GM06990 (cell line): ENCODE data around the gene GRIP1.

ENCODE experiments used
- DNase-seq: peaks from one replicate; pipeline ENCODE4 v3.0.0-alpha.2; 2011; ENCODE audit not compliant: insufficient read length; ENCODE audit errors: extremely low read depth
- H3K27me3 ChIP-seq: replicated peaks from 2 replicates; pipeline ENCODE4 v1.6.0; 2011; ENCODE audit warnings: low read length; ENCODE audit not compliant: control insufficient read depth, insufficient read depth
- H3K36me3 ChIP-seq: 2 replicates; pipeline ENCODE4 v1.5.1; 2011; ENCODE audit warnings: low read length; ENCODE audit not compliant: control insufficient read depth, insufficient read depth
- H3K4me3 ChIP-seq: replicated peaks from 2 replicates; pipeline ENCODE4 v1.5.1; 2011; ENCODE audit warnings: low read depth, mild to moderate bottlenecking, control low read depth, low read length
- TF ChIP-seq, protein P1 (sequence below): IDR thresholded peaks from 2 replicates; pipeline ENCODE4 v1.5.1; 2011; ENCODE audit warnings: low read length, control low read depth, mild to moderate bottlenecking, inconsistent platforms; ENCODE audit not compliant: insufficient read depth, poor library complexity, severe bottlenecking

The GRIP1 gene

DNA sequence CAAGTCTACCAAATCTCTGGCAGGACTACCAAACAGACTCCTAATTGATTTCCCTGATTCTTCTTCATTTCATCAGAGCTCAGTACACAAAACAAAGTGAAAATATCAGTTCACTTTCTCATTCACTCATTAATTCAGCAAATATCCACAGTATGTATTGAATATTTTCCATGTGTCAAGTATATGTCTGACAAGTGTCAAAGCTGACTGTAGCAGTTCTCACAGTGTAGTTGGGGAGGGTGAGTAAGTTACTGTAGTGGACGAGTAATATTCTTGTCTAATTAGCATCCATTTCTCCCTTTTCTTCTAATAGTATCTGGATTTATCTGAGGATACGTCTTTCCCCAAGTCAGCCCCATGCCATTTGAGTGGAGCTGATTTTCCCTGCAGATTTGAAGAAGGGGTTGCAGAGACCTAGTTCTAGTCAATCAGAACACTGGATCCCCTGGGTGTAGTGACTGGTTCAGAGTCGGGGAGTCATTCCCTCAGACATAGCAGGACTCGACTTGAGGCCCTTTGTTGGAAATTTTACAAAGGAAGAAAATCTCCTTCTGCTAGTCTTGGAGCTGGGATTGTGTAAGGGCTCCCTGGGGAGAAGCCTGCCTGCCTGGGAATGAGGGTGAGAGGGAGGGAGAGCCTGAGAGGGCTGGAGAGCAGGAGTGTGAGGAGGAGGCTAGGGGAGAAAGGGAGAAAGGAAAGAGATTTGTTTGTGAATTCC, 51.4 kb downstream of the GRIP1 start:
- H3K4me3 ChIP-seq, result no peak overlapping the region
- no peak for DNase-seq
- no peaks in the 10 kb centered on the region for H3K36me3 ChIP-seq
- TF ChIP-seq, protein P1, sequence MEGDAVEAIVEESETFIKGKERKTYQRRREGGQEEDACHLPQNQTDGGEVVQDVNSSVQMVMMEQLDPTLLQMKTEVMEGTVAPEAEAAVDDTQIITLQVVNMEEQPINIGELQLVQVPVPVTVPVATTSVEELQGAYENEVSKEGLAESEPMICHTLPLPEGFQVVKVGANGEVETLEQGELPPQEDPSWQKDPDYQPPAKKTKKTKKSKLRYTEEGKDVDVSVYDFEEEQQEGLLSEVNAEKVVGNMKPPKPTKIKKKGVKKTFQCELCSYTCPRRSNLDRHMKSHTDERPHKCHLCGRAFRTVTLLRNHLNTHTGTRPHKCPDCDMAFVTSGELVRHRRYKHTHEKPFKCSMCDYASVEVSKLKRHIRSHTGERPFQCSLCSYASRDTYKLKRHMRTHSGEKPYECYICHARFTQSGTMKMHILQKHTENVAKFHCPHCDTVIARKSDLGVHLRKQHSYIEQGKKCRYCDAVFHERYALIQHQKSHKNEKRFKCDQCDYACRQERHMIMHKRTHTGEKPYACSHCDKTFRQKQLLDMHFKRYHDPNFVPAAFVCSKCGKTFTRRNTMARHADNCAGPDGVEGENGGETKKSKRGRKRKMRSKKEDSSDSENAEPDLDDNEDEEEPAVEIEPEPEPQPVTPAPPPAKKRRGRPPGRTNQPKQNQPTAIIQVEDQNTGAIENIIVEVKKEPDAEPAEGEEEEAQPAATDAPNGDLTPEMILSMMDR, result no peak
- no peaks in the 10 kb centered on the region for H3K27me3 ChIP-seq

DNA sequence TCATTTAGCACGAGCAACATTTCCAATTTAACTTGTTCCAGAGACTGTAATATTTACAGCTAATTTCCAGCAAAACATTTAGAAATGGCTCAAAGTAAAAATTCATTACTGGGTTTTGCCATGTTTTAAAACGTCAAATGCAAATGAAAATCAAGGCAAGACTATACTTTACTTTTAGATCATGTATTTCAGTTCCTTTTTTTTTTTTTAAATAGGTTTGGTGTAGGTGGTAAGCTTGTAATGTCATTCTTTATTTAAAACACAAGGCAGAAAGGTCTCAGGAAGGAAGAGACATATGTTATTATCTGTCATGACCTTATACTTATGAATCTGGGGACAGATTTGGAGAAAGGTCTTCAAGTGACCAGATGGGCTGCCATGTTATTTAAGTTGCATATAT, 54.1 kb downstream of the GRIP1 start:
- DNase-seq, result peak; percentile 68
- no peaks in the 10 kb centered on the region for H3K36me3 ChIP-seq
- no peaks in the 10 kb centered on the region for H3K27me3 ChIP-seq
- H3K4me3 ChIP-seq, result no peak overlapping the region
- TF ChIP-seq, protein P1, result no peak

DNA sequence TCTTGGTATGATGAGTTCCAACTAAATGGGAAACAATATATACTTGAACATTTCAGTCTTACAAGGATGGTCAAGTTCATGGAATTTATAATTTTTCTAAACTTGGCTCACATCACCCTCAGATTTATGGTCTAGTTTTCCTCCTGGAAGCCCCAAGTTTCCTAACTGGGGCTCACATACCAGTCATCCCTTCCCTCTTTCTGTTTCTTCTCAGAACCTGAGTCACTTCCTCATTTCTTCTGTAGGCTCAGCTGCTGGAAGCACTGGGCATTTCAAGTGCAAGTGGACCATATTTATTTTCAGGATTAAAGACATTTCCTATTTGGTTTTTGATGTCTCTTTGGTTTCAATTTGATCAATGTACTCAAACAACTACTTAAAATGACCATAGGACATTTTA, 55.4 kb downstream of the GRIP1 start:
- Histone ChIP-seq H3K4me3 (no peak overlapping the region), H3K36me3 (no peaks in the 10 kb centered on the region), H3K27me3 (no peaks in the 10 kb centered on the region)
- DNase-seq, result no peak
- TF ChIP-seq, protein P1, result no peak

DNA sequence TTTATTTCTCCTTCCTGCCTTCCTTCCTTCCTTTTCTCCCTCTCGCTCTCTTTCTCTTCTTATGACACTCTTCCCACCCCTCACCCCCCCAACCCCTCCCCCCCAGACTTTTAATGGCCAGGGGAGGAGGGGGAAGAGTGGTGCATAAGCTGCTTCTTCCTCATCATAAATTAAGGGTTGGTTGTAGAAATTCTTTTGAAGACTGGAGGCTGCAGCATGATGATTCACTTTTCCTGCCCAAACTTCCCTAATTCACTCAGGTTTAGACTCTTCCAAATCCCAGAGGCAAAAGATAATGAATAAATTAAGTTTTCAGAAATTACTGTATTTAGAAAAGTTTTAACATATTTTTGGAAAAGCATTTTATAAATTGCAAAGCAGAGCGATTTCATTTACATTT, 58.2 kb downstream of the GRIP1 start:
- TF ChIP-seq, protein P1, result no peak
- H3K27me3 ChIP-seq, result no peaks in the 10 kb centered on the region
- no peak for DNase-seq
- no peaks in the 10 kb centered on the region for H3K36me3 ChIP-seq
- H3K4me3 ChIP-seq, result no peak overlapping the region

DNA sequence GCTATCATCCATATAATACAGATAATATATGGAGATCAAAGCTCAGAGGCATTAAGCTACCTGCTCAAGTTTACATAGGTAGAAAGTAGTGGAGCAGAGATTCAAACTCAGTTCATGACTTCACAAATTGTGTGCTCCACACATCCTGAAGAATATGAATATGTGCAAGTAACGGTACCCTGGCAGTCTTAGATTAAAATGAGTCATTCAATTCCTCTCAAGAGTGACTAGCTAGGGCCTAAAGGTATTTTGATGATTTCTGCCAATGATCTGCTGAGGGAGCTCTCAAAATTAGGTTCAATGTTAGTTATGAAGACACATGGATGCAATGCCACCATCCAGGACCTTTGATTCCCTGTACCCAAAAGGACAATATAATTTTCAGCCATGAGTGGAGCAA, 58.9 kb downstream of the GRIP1 start:
- TF ChIP-seq, protein P1, result no peak
- DNase-seq, result no peak
- Histone ChIP-seq H3K27me3 (no peaks in the 10 kb centered on the region), H3K4me3 (no peak overlapping the region), H3K36me3 (no peaks in the 10 kb centered on the region)

DNA sequence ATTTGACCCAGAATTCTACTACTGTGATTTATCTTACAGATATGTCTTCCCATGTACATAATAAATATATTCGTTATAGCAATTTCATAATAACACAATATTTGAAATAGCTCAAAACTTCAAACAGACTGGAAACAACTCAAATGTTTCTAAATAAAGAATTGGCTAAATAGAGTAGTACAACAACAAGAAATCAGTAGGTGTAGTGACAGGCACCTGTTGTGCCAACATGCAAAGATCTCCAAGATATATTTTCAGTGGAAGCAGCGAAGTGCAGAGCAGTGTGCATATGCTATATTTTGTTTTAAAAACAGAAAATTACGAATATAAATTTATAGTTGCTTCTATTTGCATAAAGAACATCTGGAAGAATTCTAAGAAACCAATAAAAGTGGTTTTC, 60.9 kb downstream of the GRIP1 start:
- Histone ChIP-seq H3K36me3 (no peaks in the 10 kb centered on the region), H3K4me3 (no peak overlapping the region), H3K27me3 (no peaks in the 10 kb centered on the region; the same call in 1 of the 2 replicates)
- DNase-seq, result no peak
- TF ChIP-seq, protein P1, result no peak
